CD4-positive, alpha-beta T cell (primary cell): ENCODE results near the gene ATF1. TPM values are rescaled to one million over a fixed set of nuclear protein-coding genes. Genes with fewer than 3 reads are reported as not detected.

Source experiments
- ATAC-seq: fragments of 200-7000 bp; cut with Tn5 transposase; one replicate; pipeline ENCODE4 v1.10.0; 2022; ENCODE audit warnings: mild to moderate bottlenecking; ENCODE audit not compliant: poor library complexity
- CTCF ChIA-PET: fragments of 350-600 bp; sonication (Branson Sonifier 250); formaldehyde crosslinking; loops from one replicate; lab custom pipeline; 2021; ENCODE audit warnings: antibody characterized with exemption, inconsistent platforms; lab: Charles Lee
- POLR2A ChIA-PET: fragments of 350-600 bp; sonication (Branson Sonifier 250); formaldehyde crosslinking; loops from one replicate; lab custom pipeline; 2021; ENCODE audit warnings: antibody characterized with exemption, inconsistent platforms; lab: Charles Lee
- DNase-seq, 14 experiments: peaks; one replicate each; pipeline ENCODE4 v3.0.0-alpha.2; 2013 to 2020; ENCODE audit warnings: mixed read lengths in 2 of 14
- H3K27ac ChIP-seq, 2 donors: one replicate each; pipeline versions ENCODE4 v1.5.1 to v1.7.0; 2013; ENCODE audit warnings: low read length in 2 of 2, low read depth in 1 of 2, mild to moderate bottlenecking in 1 of 2
- H3K27me3 ChIP-seq, 2 experiments: 1 replicate in 1 of 2; 2 replicates in 1 of 2; pipeline versions ENCODE4 v1.6.1 to v1.7.0; 2013; ENCODE audit warnings: low read length in 2 of 2, control low read depth in 1 of 2, mild to moderate bottlenecking in 1 of 2, moderate library complexity in 1 of 2; ENCODE audit not compliant: insufficient read depth in 2 of 2, control insufficient read depth in 1 of 2
- H3K36me3 ChIP-seq: one replicate; pipeline ENCODE4 v1.6.1; 2013; ENCODE audit warnings: low read length, control low read depth; ENCODE audit not compliant: insufficient read depth
- H3K4me1 ChIP-seq: one replicate; pipeline ENCODE4 v1.6.1; 2013; ENCODE audit warnings: low read length, control low read depth; ENCODE audit not compliant: insufficient read depth
- H3K4me3 ChIP-seq: one replicate; pipeline ENCODE4 v1.5.1; 2013; ENCODE audit warnings: mild to moderate bottlenecking, low read length, moderate library complexity
- H3K9me3 ChIP-seq, 2 experiments: 1 replicate in 1 of 2; 2 replicates in 1 of 2; pipeline versions ENCODE4 v1.6.1 to v1.7.0; 2013; ENCODE audit warnings: low read length in 2 of 2, mild to moderate bottlenecking in 2 of 2, control low read depth in 1 of 2, moderate library complexity in 1 of 2; ENCODE audit not compliant: control insufficient read depth in 1 of 2, insufficient read depth in 1 of 2
- H3K27ac Mint-ChIP-seq: one replicate; pipeline ENCODE4 v1.8.0; 2020; ENCODE audit warnings: mixed read lengths
- H3K27me3 Mint-ChIP-seq: one replicate; pipeline ENCODE4 v1.8.0; 2021; ENCODE audit warnings: mixed read lengths
- H3K36me3 Mint-ChIP-seq: one replicate; pipeline ENCODE4 v1.8.0; 2021; ENCODE audit warnings: low read depth, mixed read lengths
- H3K4me1 Mint-ChIP-seq: one replicate; pipeline ENCODE4 v1.8.0; 2021; ENCODE audit warnings: low read depth, mixed read lengths
- H3K4me3 Mint-ChIP-seq: one replicate; pipeline ENCODE4 v1.8.0; 2020; ENCODE audit warnings: mild to moderate bottlenecking, mixed read lengths
- H3K9me3 Mint-ChIP-seq: one replicate; pipeline ENCODE4 v1.8.0; 2020; ENCODE audit warnings: mixed read lengths
- intact Hi-C, 2 experiments: fragments of 100-400 bp; cut with DNase I in 1 of 2; cut with micrococcal nuclease in 1 of 2; formaldehyde crosslinking; loops; one replicate each; pipeline versions ENCODE4 v1.15.1 to v1.9.0; 2023 to 2025; cut with DNase I, micrococcal nuclease
- total RNA-seq, 174 experiments: library from RNA in 2 of 174; stranded (reverse) in 2 of 174; gene quantifications; one replicate each; pipeline ENCODE4 v1.2.3 and lab custom pipeline; 2021 to 2026
- TF ChIP-seq, protein P1 (sequence below): fragments of 200-600 bp; IDR thresholded peaks from one replicate; pipeline ENCODE4 v1.8.0; 2022; ENCODE audit warnings: antibody characterized with exemption, mild to moderate bottlenecking

Gene ATF1
- total RNA-seq, 2 experiments from 2014 or later = 11.3 TPM

DNA sequence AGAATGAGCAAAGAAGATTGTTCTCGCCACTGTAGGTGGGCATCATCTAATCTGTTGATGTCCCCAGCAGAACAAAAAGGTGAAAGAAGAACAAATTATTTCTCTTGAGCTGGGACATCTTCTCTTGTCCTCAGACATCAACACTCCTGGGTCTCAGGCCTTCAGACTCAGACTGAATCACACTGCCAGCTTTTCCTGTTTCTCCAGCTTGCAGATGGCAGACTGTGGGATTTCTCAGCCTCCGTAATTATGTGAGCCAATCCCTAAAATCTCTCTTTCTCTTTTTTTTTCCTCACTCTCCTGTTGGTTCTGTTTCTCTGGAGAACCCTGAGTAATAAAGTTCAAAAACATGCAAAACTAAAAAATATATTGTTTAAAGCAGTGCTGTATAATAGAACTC, 75.1 kb downstream of the ATF1 start:
- POLR2A ChIA-PET = no interaction called here

DNA sequence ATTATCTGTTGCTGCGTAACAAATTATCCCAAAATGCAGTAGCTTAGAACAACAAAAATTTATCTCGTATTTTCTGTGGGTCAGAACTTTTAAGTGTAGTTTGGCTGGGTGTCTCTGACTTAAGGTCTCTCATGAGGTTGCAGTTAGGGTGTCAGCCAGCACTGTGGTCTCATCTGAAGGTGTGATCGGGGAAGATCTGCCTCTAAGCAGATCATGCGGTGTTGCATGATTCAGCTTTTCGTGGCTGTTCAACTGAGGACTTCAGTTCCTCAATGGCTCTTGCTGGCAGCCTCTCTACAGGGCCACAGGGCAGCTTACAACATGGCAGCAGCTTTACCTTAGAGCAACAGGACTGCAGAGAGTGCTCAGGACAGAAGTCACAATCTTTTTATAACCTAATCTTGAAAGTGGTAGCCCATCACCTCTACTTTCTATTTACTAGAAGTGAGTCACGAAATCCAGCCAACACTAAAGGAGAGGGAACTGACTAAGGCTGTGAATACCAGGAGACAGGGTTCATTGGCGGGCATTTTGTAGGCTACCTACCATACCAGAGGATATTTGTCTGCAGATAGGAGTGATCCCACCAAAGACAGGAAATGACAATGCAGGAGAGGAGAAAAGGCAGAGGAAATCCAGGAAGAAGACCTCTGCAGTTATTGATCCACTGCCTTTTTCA, 77.0 kb downstream of the ATF1 start:
- Mint-ChIP-seq H3K4me3 (no peak overlapping the region), H3K27me3 (peaks cover 19% of the 10 kb centered on the region), H3K36me3 (no peaks in the 10 kb centered on the region), H3K9me3 (peaks cover 7% of the 10 kb centered on the region), H3K4me1 (no peaks in the 10 kb centered on the region), H3K27ac (no peak overlapping the region)
- Histone ChIP-seq H3K4me1 (no peaks in the 10 kb centered on the region), H3K4me3 (no peak overlapping the region), H3K9me3 (peaks cover 0 to 5% of the 10 kb centered on the region in 2 experiments), H3K27ac (no peak overlapping the region), H3K36me3 (no peaks in the 10 kb centered on the region), H3K27me3 (no peaks in the 10 kb centered on the region)
- ChIA-PET CTCF (no interaction called here), POLR2A (no interaction called here)
- ATAC-seq (no peak), DNase-seq (no peak)
- intact Hi-C loops = no loop called here
- TF ChIP-seq, protein P1, sequence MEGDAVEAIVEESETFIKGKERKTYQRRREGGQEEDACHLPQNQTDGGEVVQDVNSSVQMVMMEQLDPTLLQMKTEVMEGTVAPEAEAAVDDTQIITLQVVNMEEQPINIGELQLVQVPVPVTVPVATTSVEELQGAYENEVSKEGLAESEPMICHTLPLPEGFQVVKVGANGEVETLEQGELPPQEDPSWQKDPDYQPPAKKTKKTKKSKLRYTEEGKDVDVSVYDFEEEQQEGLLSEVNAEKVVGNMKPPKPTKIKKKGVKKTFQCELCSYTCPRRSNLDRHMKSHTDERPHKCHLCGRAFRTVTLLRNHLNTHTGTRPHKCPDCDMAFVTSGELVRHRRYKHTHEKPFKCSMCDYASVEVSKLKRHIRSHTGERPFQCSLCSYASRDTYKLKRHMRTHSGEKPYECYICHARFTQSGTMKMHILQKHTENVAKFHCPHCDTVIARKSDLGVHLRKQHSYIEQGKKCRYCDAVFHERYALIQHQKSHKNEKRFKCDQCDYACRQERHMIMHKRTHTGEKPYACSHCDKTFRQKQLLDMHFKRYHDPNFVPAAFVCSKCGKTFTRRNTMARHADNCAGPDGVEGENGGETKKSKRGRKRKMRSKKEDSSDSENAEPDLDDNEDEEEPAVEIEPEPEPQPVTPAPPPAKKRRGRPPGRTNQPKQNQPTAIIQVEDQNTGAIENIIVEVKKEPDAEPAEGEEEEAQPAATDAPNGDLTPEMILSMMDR = no peak

More for the DNA sequence above, 75.1 kb downstream of the ATF1 start:
- Mint-ChIP-seq H3K27me3 (peaks cover 18% of the 10 kb centered on the region), H3K9me3 (peaks cover 12% of the 10 kb centered on the region), H3K4me3 (no peak overlapping the region), H3K27ac (no peak overlapping the region), H3K36me3 (no peaks in the 10 kb centered on the region), H3K4me1 (no peaks in the 10 kb centered on the region)
- ATAC-seq = no peak
- TF ChIP-seq, protein P1 = no peak
- H3K4me1 ChIP-seq = no peaks in the 10 kb centered on the region
- DNase-seq = no peak
- intact Hi-C loops = no loop called here
- no peak overlapping the region for H3K27ac ChIP-seq
- no peak overlapping the region for H3K4me3 ChIP-seq
- H3K36me3 ChIP-seq = no peaks in the 10 kb centered on the region
- H3K9me3 ChIP-seq = peaks cover 3 to 11% of the 10 kb centered on the region in 2 experiments
- no peaks in the 10 kb centered on the region for H3K27me3 ChIP-seq
- CTCF ChIA-PET = no interaction called here

DNA sequence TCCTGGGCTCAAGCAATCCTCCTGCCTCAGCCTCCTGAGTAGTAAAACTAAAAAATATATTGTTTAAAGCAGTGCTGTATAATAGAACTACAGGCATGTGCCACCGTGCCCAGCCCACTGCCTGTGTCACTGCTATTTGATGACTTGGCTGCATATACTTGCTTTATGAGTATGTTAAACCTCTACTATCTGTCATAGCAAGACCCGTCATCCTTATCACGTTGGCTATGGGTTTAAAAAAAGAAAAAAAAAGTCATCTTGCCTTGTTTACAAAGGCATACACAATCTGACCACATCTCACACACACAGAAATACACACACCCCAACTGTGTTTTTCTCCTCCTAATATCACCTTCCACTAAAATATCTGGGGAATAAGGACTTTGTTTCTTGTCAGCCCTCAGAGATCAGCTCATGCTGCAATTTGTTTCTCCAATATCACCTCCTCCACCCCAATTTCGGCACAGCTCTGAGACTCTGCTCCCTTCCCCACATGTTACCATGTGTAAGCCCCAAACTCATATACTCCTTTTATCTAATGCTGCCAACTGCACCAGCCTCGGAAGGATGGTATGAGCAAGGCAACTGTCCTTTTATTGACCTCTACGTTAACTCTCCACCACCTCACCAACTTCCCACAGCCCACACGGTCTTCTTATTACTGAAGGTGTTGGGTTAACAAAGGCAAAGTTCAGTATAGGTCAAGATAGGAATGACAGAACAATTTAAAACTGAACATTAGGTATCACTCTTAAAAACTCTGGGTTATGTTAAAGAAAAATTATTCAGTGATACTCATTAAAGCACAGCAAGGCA, 78.0 kb downstream of the ATF1 start:
- H3K27ac Mint-ChIP-seq = no peak overlapping the region
- DNase-seq = no peak

More for the DNA sequence above, 78.0 kb downstream of the ATF1 start:
- no peak for ATAC-seq
- no peaks in the 10 kb centered on the region for H3K4me1 Mint-ChIP-seq
- peaks cover 19% of the 10 kb centered on the region for H3K27me3 Mint-ChIP-seq
- H3K36me3 Mint-ChIP-seq = no peaks in the 10 kb centered on the region
- H3K9me3 Mint-ChIP-seq = peaks cover 7% of the 10 kb centered on the region
- TF ChIP-seq, protein P1 = no peak
- intact Hi-C loops = no loop called here
- no peak overlapping the region for H3K27ac ChIP-seq
- H3K27me3 ChIP-seq = no peaks in the 10 kb centered on the region
- POLR2A ChIA-PET = no interaction called here
- H3K9me3 ChIP-seq = peaks cover 0 to 5% of the 10 kb centered on the region in 2 experiments
- CTCF ChIA-PET = no interaction called here
- no peak overlapping the region for H3K4me3 ChIP-seq
- H3K4me1 ChIP-seq = no peaks in the 10 kb centered on the region
- no peaks in the 10 kb centered on the region for H3K36me3 ChIP-seq
- H3K4me3 Mint-ChIP-seq = no peak overlapping the region
